H1 (cell line): Measurements from ENCODE around the gene ELAVL2. TPM values are rescaled to one million over a fixed set of nuclear protein-coding genes. Genes with fewer than 3 reads are reported as not detected.

Experiments used
- CHD7 ChIP-seq: fragments of 300-600 bp; sonication (generic); IDR thresholded peaks from 2 replicates; pipeline ENCODE4 v1.7.1; 2012; ENCODE audit warnings: low read length, moderate library complexity, mild to moderate bottlenecking, inconsistent platforms; ENCODE audit not compliant: insufficient replicate concordance
- CREB1 ChIP-seq: IDR thresholded peaks from 2 replicates; pipeline ENCODE4 v1.6.1; 2012; ENCODE audit warnings: inconsistent platforms
- E2F6 ChIP-seq: IDR thresholded peaks from 2 replicates; pipeline ENCODE4 v1.6.1; 2012; ENCODE audit warnings: inconsistent platforms
- KDM1A ChIP-seq: fragments of 200-600, 300-600 bp; sonication (generic); IDR thresholded peaks from 2 replicates; pipeline ENCODE4 v1.7.1; 2016; ENCODE audit warnings: mild to moderate bottlenecking, low read length, borderline replicate concordance
- KDM4A ChIP-seq: IDR thresholded peaks from one replicate; pipeline ENCODE4 v1.7.1; 2012; ENCODE audit warnings: low read depth, mild to moderate bottlenecking, moderate library complexity, low read length, inconsistent platforms; ENCODE audit not compliant: severe bottlenecking
- SRF ChIP-seq: IDR thresholded peaks from 2 replicates; pipeline ENCODE4 v1.6.1; 2011; ENCODE audit warnings: mild to moderate bottlenecking, low read depth, low read length, moderate library complexity
- TCF12 ChIP-seq: IDR thresholded peaks from 2 replicates; pipeline ENCODE4 v1.6.1; 2011; ENCODE audit warnings: low read depth, mild to moderate bottlenecking, low read length
- TEAD4 ChIP-seq: IDR thresholded peaks from 2 replicates; pipeline ENCODE4 v1.6.1; 2012; ENCODE audit warnings: low read depth, low read length, inconsistent platforms, mixed read lengths
- polyA plus RNA-seq, 7 experiments: library from polyadenylated mRNA; depleted of rRNA in 3 of 7; stranded (reverse) in 5 of 7; unstranded in 2 of 7; fragments of >200 nt in 5 of 7; fragments of 200-250 nt in 2 of 7; gene quantifications; 1 replicate in 5 of 7; 2 replicates in 1 of 7; 4 replicates in 1 of 7; pipeline versions ENCODE4 v1.2.1 to v1.2.3, GENCODE V29; 2011 to 2013; ENCODE audit warnings: missing spikeins in 2 of 7, mixed read lengths in 2 of 7
- total RNA-seq: library from RNA; stranded (reverse); fragmentation: NEBNext Ultra II Directional; extraction: Animal tissue kit (Norgen Biotek cat#: 25700); gene quantifications from 2 replicates; pipeline ENCODE4 v1.2.1, GENCODE V29; 2021

Gene ELAVL2
- total and polyA plus RNA-seq, 2 of the 8 experiments (the other 6 are each of a cell fraction or from before 2014, with no cell fraction given) = 4.9 to 21.9 TPM

GRCh38 chr9:23772385-23772783 lies 53.7 kb downstream of the ELAVL2 start (continued):
- TF ChIP-seq E2F6 (no peak), CREB1 (no peak), KDM4A (no peak), TEAD4 (no peak), TCF12 (no peak), SRF (no peak), KDM1A (no peak), CHD7 (no peak)
